ENCODE data around the gene KRTAP6-3.

KRTAP6-3 gene

DNA sequence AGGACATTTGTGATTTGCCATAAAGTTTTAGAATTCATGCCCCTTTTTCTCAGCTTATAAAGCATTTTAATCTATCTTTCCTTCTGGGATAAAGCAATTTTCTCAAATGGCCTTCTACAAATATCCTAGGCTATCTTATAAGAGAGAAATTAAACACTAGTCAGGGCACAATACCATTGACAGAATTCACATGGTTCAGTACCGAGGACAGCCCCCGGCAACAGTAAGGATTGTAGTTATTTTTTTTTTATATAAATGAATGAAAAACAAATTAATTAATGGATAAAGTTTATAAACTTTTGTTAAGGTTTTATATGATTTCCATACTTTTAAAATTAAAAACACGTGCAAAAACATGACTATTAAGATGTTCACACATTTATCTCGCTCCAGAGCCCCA is 35.9 kb downstream of the KRTAP6-3 start:
- no peak for DNase-seq

DNA sequence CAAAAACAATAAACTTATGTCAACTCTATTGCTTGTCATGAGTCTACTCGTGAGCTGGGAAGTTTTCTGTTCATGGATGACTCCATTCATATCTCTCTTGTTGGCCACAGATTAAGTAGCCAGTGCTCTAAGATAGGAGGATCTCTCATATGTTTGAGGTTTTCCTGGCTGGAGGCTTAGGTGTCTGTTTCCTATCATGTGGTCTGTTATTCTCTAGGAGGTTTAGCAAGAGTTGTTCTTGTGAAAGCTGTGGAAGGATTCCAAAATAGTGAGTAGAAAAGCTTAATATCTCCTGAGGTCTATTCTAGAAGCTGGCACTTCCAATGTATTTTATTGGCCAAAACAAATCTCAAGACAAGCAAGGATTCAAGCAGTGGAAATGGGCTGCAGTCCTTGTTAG is 37.0 kb downstream of the KRTAP6-3 start:
- no peak for DNase-seq

DNA sequence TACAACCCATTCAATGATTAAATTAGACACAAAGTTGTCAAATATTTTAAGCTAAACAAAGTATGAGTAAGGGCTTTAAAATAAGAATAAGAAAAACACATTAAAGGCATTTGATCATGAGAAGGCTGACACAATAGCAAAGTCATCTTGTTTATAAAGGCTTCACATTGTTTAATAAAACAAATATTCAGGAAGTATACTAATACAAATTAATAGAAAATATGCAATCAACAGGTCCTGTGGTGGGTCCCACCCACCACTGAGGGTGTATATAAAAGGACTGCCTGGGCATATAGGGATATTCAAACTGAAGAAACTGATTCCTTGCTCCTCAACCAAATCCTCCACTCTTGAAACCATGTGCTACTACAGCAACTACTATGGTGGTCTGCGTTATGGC is 42.7 kb downstream of the KRTAP6-3 start, which contains the start of gene KRTAP20-2:
Gene KRTAP20-2 (plus strand): TSS at position 301 of the 400 bp plus-strand sequence. CDS start 58 bp downstream, at position 359.
- no peak for DNase-seq

DNA sequence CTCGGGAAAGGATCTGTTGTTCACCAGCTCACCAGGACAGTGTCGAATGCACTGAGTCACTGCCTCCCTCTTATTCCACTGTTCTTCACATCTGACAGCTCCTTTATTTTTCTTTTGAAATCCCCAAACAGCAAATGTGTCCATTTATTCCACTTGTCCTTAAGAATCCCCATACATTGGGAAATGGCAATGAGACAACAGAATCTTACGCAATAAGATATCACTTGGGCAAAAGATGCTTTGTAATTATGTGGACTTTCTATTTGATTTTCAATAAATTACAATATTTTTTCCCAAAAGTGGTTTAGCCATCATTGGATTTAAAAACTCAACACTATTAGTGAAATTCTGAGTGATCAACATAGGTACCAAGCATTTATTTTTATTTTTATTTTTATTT is 46.4 kb downstream of the KRTAP6-3 start:
- no peak for DNase-seq

DNA sequence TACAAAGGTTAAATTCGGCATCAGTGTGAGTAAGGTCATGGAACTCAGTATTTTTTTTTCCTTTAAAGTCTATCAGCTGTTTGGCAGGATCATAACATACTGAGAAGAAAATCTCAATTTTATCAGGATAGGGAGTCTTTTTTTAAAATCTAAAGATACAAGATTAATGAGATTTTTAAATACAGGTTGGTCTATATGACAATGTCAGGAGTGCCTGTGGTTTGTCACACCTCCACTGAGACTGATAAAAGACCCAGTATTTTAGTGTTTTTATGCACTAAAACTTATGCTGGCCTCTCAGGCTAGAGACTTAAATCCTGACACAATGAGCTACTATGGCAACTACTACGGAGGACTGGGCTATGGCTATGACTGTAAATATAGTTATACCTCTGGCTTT is 50.3 kb downstream of the KRTAP6-3 start, which contains the start of gene KRTAP20-3:
Gene KRTAP20-3 (plus strand): TSS at position 301 of the 400 bp plus-strand sequence.
- no peak for DNase-seq

Data from stimulated activated CD4-positive, alpha-beta T cell treated with anti-CD3 and anti-CD28 coated beads, Interleukin-15, amount 100 ng/mL, for 24 hours (primary cell).